HepG2 (cell line): ENCODE measurements around the gene NIPAL3. TPM values are rescaled to one million over a fixed set of nuclear protein-coding genes. Genes with fewer than 3 reads are reported as not detected.

ENCODE experiments used
- ATAC-seq: fragments of 200-7000 bp; cut with Tn5 transposase; 3 replicates; pipeline ENCODE4 v1.9.1; 2020; ENCODE audit warnings: mild to moderate bottlenecking, moderate library complexity
- BruUV-seq: library from RNA; stranded (reverse); fragments of 400-500 nt; replicated peaks from 2 replicates; lab custom pipeline; 2021; lab: Mats Ljungman, UMichigan
- CTCF ChIA-PET: fragments of 300-600 bp; formaldehyde crosslinking; extraction: SDS; loops from one replicate; lab custom pipeline; 2021; ENCODE audit warnings: low total read pairs, inconsistent platforms, low intra/inter-chr PET ratio; lab: Yijun Ruan, JAX
- POLR2A ChIA-PET: fragments of 350-600 bp; sonication (Branson Sonifier 250); formaldehyde crosslinking; loops from one replicate; lab custom pipeline; 2020; ENCODE audit warnings: antibody characterized with exemption, inconsistent platforms; lab: Yijun Ruan, JAX
- DNase-seq: peaks from one replicate; pipeline ENCODE4 v3.0.0-alpha.2; 2015; ENCODE audit warnings: low spot score
- FAIRE-seq: peaks from 3 replicates; lab custom pipeline; 2011; peaks lifted over from hg19 to GRCh38; lab: Jason Lieb, UNC
- H2AFZ ChIP-seq: one replicate; pipeline ENCODE4 v1.6.1; 2011; ENCODE audit warnings: low read length, inconsistent platforms
- H3K27ac ChIP-seq: fragments of 300-600 bp; 3 replicates; pipeline ENCODE4 v1.8.0; 2011; ENCODE audit warnings: mixed run types, mild to moderate bottlenecking, mixed read lengths, low read length, inconsistent platforms; ENCODE audit not compliant: insufficient read depth; ENCODE audit errors: extremely low read length
- H3K27me3 ChIP-seq, 2 experiments: fragments of 200-600 bp in 1 of 2; 2 replicates in 1 of 2; 3 replicates in 1 of 2; pipeline versions ENCODE4 v1.6.0 to v1.8.0; 2011; ENCODE audit warnings: low read length in 2 of 2, mild to moderate bottlenecking in 2 of 2, moderate library complexity in 2 of 2, inconsistent platforms in 1 of 2; ENCODE audit not compliant: insufficient read depth in 2 of 2, control insufficient read depth in 1 of 2
- H3K36me3 ChIP-seq, 2 experiments: fragments of 200-600 bp in 1 of 2; replicated peaks in 1 of 2; 2 replicates in 1 of 2; 3 replicates in 1 of 2; pipeline versions ENCODE4 v1.5.1 to v1.8.0; 2011; ENCODE audit warnings: low read length in 2 of 2, inconsistent platforms in 1 of 2; ENCODE audit not compliant: insufficient read depth in 2 of 2, control insufficient read depth in 1 of 2
- H3K4me1 ChIP-seq: 2 replicates; pipeline ENCODE4 v1.5.1; 2012; ENCODE audit warnings: low read length, inconsistent platforms; ENCODE audit not compliant: insufficient read depth
- H3K4me2 ChIP-seq: 2 replicates; pipeline ENCODE4 v1.6.0; 2011; ENCODE audit warnings: low read depth, low read length, inconsistent platforms
- H3K4me3 ChIP-seq, 3 experiments: fragments of 200-600 bp in 1 of 3; sonication (generic), shearing (Covaris generic) in 1 of 3; replicated peaks in 1 of 3; 2 replicates each; pipeline ENCODE4 v1.5.1; 2011 to 2016; ENCODE audit warnings: low read length in 3 of 3, inconsistent platforms in 2 of 3, low read depth in 2 of 3, mild to moderate bottlenecking in 2 of 3, control low read depth in 1 of 3, mixed read lengths in 1 of 3; ENCODE audit not compliant: insufficient read depth in 1 of 3
- H3K79me2 ChIP-seq: one replicate; pipeline ENCODE4 v1.6.1; 2011; ENCODE audit warnings: low read length, inconsistent platforms; ENCODE audit not compliant: insufficient read depth
- H3K9ac ChIP-seq: 2 replicates; pipeline ENCODE4 v1.6.0; 2011; ENCODE audit warnings: mild to moderate bottlenecking, low read depth, low read length, inconsistent platforms; ENCODE audit not compliant: insufficient read depth
- H3K9me3 ChIP-seq: 2 replicates; pipeline ENCODE4 v1.5.1; 2012; ENCODE audit warnings: mild to moderate bottlenecking, low read length
- H4K20me1 ChIP-seq: 2 replicates; pipeline ENCODE4 v1.6.0; 2011; ENCODE audit warnings: inconsistent platforms, mild to moderate bottlenecking, low read length, moderate library complexity; ENCODE audit not compliant: insufficient read depth
- whole genome bisulfite sequencing: methylation state at CpG from one replicate; pipeline ENCODE4 v1.1.6; 2017; ENCODE audit warnings: low lambda C conversion rate; 5-methylcytosine and 5-hydroxymethylcytosine counted together
- in situ Hi-C: cut with HindIII; loops from 2 replicates; pipeline ENCODE4 v1.10.0; 2017; ENCODE audit warnings: low pct_unique_long_range_greater_than_20kb; ENCODE audit not compliant: extremely low pct_ligation_motif_present
- intact Hi-C: fragments of 100-400 bp; cut with micrococcal nuclease; formaldehyde crosslinking; loops from one replicate; pipeline ENCODE4 v1.10.0; 2022; ENCODE audit not compliant: unreplicated experiment
- polyA plus RNA-seq, 8 experiments: library from polyadenylated mRNA; depleted of rRNA in 3 of 8; stranded (reverse) in 7 of 8; unstranded in 1 of 8; fragments of >200 nt; fragmentation: Illumina TruSeq in 4 of 8; extraction: Trizol in 4 of 8; gene quantifications; 2 replicates each; pipeline versions ENCODE4 v1.2.1 to v1.2.3, GENCODE V29; 2011 to 2016; ENCODE audit warnings: low read depth in 4 of 8, missing spikeins in 1 of 8, mixed read lengths in 1 of 8; ENCODE audit not compliant: insufficient read depth in 1 of 8
- total RNA-seq, 5 experiments: library from RNA; depleted of rRNA; stranded (reverse); fragments of >200 nt; fragmentation: Illumina TruSeq; extraction: Trizol; gene quantifications; 2 replicates each; pipeline ENCODE4 v1.2.3, GENCODE V29; 2016; ENCODE audit warnings: low read depth in 1 of 5
- TF ChIP-seq, protein P1 (sequence below): sonication (generic); formaldehyde crosslinking; IDR thresholded peaks from 2 replicates; pipeline ENCODE4 v1.4.0; 2020; ENCODE audit warnings: missing genetic modification reagents
- TF ChIP-seq, protein P2 (sequence below): sonication (generic); formaldehyde crosslinking; IDR thresholded peaks from 2 replicates; pipeline ENCODE4 v1.5.0; 2020; ENCODE audit warnings: mild to moderate bottlenecking, missing genetic modification reagents, borderline replicate concordance

NIPAL3 gene
- total and polyA plus RNA-seq, 2 of the 13 experiments (the other 11 are each of a cell fraction or from before 2014, with no cell fraction given) = 5.6 to 8.6 TPM

DNA sequence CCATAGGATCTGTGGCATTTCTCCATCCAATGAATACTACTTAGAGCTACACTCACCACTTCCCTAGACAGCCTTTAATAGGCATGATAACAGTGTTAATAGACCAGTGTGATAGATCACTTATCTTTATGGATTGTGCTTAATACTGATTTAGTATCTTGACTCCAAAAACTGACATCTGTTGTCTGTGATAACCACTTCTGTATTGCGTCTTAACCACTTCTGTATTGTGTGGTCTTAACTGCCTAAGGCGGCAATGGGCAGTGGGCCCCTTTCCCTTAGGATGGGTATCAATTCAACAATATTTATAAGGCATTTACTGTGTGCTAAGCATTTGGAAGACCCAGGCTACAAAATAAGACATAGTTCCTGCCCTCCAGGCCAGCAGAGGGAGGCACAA, 55.0 kb downstream of the NIPAL3 start:
- Histone ChIP-seq H3K9me3 (no peaks in the 10 kb centered on the region), H3K79me2 (no peaks in the 10 kb centered on the region), H3K4me3 (no peak overlapping the region), H3K4me1 (peaks cover 19% of the 10 kb centered on the region), H4K20me1 (no peaks in the 10 kb centered on the region), H2AFZ (no peak overlapping the region), H3K9ac (no peak overlapping the region), H3K4me2 (no peak overlapping the region), H3K27me3 (no peaks in the 10 kb centered on the region), H3K27ac (no peak overlapping the region), H3K36me3 (no peaks in the 10 kb centered on the region)
- 92% methylated on average over 2 of the region's 2 CpGs for WGBS
- ATAC-seq (no peak), FAIRE-seq (no peak), DNase-seq (no peak)
- intact Hi-C loops = no loop called here
- no TSS peak for BruUV-seq
- TF ChIP-seq, protein P1, sequence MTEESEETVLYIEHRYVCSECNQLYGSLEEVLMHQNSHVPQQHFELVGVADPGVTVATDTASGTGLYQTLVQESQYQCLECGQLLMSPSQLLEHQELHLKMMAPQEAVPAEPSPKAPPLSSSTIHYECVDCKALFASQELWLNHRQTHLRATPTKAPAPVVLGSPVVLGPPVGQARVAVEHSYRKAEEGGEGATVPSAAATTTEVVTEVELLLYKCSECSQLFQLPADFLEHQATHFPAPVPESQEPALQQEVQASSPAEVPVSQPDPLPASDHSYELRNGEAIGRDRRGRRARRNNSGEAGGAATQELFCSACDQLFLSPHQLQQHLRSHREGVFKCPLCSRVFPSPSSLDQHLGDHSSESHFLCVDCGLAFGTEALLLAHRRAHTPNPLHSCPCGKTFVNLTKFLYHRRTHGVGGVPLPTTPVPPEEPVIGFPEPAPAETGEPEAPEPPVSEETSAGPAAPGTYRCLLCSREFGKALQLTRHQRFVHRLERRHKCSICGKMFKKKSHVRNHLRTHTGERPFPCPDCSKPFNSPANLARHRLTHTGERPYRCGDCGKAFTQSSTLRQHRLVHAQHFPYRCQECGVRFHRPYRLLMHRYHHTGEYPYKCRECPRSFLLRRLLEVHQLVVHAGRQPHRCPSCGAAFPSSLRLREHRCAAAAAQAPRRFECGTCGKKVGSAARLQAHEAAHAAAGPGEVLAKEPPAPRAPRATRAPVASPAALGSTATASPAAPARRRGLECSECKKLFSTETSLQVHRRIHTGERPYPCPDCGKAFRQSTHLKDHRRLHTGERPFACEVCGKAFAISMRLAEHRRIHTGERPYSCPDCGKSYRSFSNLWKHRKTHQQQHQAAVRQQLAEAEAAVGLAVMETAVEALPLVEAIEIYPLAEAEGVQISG = peak; percentile 67; the same call in 1 of the 2 replicates
- TF ChIP-seq, protein P2, sequence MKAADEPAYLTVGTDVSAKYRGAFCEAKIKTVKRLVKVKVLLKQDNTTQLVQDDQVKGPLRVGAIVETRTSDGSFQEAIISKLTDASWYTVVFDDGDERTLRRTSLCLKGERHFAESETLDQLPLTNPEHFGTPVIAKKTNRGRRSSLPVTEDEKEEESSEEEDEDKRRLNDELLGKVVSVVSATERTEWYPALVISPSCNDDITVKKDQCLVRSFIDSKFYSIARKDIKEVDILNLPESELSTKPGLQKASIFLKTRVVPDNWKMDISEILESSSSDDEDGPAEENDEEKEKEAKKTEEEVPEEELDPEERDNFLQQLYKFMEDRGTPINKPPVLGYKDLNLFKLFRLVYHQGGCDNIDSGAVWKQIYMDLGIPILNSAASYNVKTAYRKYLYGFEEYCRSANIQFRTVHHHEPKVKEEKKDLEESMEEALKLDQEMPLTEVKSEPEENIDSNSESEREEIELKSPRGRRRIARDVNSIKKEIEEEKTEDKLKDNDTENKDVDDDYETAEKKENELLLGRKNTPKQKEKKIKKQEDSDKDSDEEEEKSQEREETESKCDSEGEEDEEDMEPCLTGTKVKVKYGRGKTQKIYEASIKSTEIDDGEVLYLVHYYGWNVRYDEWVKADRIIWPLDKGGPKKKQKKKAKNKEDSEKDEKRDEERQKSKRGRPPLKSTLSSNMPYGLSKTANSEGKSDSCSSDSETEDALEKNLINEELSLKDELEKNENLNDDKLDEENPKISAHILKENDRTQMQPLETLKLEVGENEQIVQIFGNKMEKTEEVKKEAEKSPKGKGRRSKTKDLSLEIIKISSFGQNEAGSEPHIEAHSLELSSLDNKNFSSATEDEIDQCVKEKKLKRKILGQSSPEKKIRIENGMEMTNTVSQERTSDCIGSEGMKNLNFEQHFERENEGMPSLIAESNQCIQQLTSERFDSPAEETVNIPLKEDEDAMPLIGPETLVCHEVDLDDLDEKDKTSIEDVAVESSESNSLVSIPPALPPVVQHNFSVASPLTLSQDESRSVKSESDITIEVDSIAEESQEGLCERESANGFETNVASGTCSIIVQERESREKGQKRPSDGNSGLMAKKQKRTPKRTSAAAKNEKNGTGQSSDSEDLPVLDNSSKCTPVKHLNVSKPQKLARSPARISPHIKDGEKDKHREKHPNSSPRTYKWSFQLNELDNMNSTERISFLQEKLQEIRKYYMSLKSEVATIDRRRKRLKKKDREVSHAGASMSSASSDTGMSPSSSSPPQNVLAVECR (CRISPR knock-in tag) = no peak
- CTCF ChIA-PET = no interaction called here
- POLR2A ChIA-PET = no interaction called here
- in situ Hi-C loops = no loop called here
